ENCODE measurements around the gene ZNF831. TPM values are rescaled to one million over a fixed set of nuclear protein-coding genes. Genes with fewer than 3 reads are reported as not detected.

Gene ZNF831
- total RNA-seq, 1 donor from 2014 or later, result 0.20 TPM

DNA sequence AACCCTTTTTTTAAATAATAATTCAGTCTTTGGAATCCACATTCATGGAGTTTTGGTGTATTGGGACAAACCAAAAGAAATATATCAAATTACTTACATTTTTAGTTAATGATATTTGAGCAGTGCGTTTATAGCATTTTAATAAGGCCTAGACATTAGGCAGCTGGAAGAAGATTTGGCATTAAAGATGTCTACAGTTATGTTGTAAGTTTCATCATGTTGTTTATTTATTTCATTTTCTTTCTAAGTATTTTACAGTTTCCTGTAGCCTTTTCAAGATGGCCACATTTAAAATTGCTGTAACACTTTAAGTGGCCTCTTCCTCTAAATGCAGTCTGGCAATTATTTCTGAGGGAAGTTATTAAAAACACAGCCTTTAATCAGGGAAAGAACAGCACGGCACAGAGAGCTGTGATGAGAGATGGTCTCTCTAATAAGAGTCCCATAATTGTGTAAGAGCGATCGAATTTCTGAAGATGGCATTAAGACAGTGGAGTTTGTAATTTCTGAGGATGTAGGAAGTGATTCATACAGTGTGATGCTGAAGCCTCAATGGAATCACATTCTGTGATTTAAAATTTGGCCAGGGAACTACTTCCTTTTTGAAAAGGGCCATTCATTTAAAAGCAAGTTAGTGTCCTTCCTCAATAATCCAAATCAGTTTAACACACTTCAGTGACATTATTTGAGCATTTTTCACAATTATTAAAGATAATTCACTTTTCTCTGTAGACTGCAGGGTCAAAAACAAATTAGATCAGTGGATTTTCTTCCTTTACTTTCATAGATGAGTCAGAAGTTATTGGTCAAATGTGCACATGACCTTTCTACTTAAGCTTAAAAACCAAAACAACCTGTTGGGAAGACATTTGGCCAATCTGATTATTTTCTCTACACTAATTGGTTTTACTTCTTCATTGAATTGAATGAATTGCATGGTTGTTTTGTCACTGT, 84.4 kb downstream of the ZNF831 start:
- peak in 1 of 2 donors; percentile 20 for DNase-seq (ENCODE audit: low read depth in 2 of 2)

GRCh38 chr20:59250293-59250692, 86.7 kb downstream of the ZNF831 start:
- DNase-seq (ENCODE audit: low read depth in 2 of 2), result no peak

DNA sequence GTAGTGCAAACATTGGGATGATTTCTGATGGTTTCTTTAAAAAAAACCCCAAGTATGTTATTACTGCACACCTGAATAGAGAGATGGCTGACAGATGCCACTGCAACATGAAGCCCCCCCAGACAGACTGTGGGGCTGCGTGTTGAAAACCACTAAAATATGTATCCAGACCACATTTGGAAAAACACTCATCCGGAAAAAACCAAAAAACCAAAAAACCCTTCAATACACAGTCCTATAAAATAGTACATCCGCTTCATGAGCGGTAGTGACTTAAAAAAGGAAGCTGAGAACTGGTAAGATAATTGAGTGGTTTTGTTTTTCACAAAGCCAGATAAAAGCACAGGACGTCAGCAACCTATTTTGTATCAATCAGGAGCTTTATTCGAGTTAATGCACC, 89.7 kb downstream of the ZNF831 start:
- DNase-seq (ENCODE audit: low read depth in 2 of 2), result no peak

- DNase-seq (ENCODE audit: low read depth in 2 of 2), result peak in 1 of 2 donors; percentile 4
Measured at GRCh38 chr20:59253779-59254319, 90.2 kb downstream of the ZNF831 start.

- DNase-seq (ENCODE audit: low read depth in 2 of 2), result no peak
Measured at GRCh38 chr20:59255256-59255655, 91.6 kb downstream of the ZNF831 start.

DNA sequence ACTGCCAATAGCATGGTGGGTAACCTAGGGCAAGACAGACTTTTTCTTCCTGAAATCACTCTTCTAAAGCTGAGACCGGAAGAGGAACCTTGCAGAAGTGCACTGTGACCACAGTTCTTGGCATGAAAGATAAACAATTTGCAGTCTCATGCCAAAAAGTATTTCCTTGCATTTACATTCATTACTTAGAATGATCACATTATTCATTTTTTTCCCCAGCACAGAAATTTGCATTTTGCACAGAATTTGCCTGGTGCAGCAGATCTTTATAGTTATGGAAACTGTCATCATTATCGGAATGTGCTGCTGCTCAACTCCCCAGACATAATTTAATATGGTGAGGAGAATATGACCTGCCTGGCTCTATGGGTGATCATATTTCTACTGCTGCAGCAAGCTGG, 94.6 kb downstream of the ZNF831 start:
- no peak for DNase-seq (ENCODE audit: low read depth in 2 of 2)

GRCh38 chr20:59259946-59260345, 96.3 kb downstream of the ZNF831 start:
- no peak for DNase-seq (ENCODE audit: low read depth in 2 of 2)

DNA sequence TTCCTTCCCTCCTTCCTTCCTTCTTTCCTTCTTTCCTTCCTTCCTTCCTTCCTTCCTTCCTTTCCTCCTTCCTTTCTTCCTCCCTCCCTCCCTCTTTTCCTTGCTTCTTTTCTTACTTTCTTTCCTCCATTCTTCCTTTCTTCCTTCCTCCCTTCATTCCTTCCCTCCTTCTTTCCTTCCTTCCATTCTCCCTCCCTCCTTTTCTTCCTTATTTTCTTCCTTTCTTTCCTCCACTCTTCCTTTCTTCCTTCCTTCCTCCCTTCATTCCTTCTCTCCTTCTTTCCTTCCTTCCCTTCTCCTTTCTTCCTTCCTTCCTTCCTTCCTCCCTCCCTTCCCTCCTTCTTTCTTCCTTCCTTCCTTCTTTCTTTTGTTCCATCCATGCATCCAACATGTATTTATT, 101.7 kb downstream of the ZNF831 start:
- no peak for DNase-seq (ENCODE audit: low read depth in 2 of 2)

GRCh38 chr20:59268870-59269269, 105.2 kb downstream of the ZNF831 start:
- DNase-seq (ENCODE audit: low read depth in 2 of 2), result no peak

DNA sequence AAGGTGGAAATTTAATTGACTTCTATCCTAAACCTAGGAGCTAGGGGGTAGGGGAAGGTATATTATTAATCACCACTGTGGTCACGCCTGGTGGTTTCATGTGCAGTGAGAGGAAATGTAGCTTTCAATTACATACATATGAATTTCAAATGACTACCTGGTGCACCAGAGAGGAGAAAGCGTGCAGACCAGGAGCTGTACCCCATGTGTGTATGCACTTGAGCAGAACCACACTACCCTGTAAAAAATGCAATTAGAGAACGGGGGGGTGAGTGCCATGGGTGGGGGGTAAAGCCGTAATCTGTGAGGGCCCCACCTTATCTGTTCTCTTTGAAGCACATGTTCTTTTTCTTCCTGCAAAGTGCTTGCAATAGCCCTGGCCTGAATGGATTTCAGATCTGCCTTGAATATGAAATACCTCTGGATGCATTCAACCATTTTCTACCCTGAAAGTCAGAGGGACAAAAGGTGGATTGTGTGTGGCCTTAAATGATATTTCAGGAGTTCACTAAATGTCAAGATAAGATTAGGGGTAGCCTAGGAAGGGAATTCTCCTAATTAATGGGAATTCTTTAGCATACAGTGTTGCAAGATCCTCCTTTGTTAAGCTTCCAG, 105.9 kb downstream of the ZNF831 start:
- DNase-seq (ENCODE audit: low read depth in 2 of 2), result no peak

- no peak for DNase-seq (ENCODE audit: low read depth in 2 of 2)
Measured at GRCh38 chr20:59270380-59270779, 106.8 kb downstream of the ZNF831 start.

GRCh38 chr20:59273739-59274357, 110.2 kb downstream of the ZNF831 start:
- no peak for DNase-seq (ENCODE audit: low read depth in 2 of 2)

DNA sequence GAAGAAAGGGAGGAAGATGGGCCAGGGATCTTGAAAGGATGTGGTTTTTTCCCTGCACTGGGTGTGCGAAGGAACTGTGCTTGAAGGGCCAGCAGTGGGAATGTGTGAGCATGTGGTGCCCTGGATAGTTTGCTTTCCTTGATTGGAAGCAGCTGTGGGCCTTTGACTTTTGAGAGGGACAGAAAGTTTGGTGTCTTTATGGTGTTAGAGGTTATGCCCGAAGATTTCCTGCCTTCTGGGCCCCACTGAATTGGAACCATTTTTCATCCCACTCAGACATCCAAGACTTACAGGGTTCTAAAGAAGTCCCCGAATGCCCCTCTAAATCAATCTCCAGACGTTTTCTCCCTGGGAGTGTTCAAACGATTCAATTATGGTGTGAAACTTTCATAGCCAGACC, 113.3 kb downstream of the ZNF831 start:
- no peak for DNase-seq (ENCODE audit: low read depth in 2 of 2)

- DNase-seq (ENCODE audit: low read depth in 2 of 2), result no peak
Measured at GRCh38 chr20:59284470-59284869, 120.8 kb downstream of the ZNF831 start.

- DNase-seq (ENCODE audit: low read depth in 2 of 2), result no peak
Measured at GRCh38 chr20:59289994-59290393, 126.4 kb downstream of the ZNF831 start.

GRCh38 chr20:59291740-59292383, 128.2 kb downstream of the ZNF831 start:
- DNase-seq (ENCODE audit: low read depth in 2 of 2), result no peak

DNA sequence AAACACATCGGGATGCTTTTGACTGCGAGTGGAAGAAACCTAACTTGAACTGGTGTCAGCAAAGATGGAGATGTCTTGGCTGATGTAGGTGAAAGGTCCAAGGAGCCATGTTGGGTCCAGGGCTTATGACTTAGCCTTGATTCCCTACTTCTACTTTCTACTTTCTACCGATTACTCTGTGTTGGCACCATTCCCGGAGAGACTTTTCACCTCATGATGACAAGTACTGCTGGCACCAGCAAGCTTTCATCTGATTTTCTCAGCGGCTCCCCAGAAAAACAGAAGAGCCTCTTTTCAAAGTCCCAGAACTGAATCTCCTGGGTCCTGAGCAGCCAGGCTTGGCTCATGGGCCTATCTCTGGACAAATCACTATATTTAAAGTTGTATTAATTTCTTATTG, 131.9 kb downstream of the ZNF831 start:
- no peak for DNase-seq (ENCODE audit: low read depth in 2 of 2)

DNA sequence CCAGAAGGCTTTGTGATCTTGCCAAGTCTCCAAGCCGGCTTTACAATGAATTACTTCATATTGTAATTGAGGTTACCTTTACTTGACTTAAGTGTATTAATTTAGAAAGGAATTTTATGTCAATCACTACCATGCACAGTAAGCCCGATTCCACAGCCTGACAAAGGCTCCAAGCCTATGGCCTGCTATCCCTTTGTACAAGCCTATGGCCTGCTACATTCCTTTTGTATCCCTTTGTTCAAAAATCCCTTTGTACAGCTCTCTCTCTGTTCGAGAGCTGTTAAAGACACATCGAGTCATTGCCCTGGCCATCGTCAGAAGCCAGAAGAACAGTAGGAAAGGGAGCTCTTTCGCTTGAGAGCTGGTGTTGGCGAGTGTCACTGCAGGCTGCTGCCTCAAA, 134.1 kb downstream of the ZNF831 start:
- no peak for DNase-seq (ENCODE audit: low read depth in 2 of 2)

GRCh38 chr20:59299945-59300332, 136.3 kb downstream of the ZNF831 start:
- DNase-seq (ENCODE audit: low read depth in 2 of 2), result no peak

DNA sequence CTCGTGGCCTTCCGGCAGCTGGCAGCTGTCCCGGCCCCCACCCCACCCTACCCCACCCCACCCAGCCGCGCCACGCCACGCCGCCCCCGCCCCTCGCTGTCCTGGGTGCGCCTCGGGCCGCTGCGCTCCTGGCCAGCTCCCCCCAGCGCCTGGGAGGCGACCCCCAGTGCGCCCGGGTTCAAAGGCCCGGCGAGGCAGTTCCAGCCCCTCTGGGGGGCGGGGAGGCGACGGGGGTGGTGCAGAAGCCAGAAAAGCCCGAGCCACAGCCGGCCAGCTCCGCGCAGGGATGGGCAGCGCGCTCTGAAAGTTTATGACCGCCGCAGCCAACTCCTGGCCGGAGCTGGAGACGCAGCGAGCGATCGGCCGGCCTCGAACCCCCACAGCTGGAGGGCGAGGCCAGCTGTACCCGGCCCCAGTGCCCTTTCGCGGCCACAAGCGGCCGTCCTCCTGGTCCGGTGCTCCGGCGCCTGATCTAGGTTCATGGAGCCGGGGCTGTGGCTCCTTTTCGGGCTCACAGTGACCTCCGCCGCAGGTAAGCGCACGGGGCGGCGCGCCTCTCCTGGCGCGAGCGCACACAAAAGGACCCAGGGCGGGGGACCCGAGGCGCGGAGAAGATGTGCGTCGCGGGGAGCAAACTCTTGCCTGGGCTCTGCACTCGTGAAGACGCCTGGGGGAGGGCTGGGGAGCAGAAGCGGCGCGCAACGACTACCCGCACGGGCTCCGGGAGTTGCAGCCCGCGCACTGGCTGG, 136.9 kb downstream of the ZNF831 start, which contains the start of gene EDN3:
TSS of gene EDN3 (plus strand) at position 279 of the 749 bp plus-strand sequence. CDS start at position 481, 202 bp downstream.
- DNase-seq (ENCODE audit: low read depth in 2 of 2), result no peak

All from lung microvascular endothelial cell (primary cell).